RWPE1 (cell line): Measurements from ENCODE around the gene PRDM11.
A peak's percentile ranks its signal among the peaks of the same experiment; 100 is the strongest.
"Not testable (repeated sequence)": the region's sequence is repeated elsewhere in the genome, so short reads cannot be mapped to it uniquely, and the experiment has no call there.

Source experiments
- CTCF ChIA-PET: fragments of 350-600 bp; sonication (Branson Sonifier 250); formaldehyde crosslinking; extraction: SDS; loops from one replicate; lab custom pipeline; 2021; lab: Yijun Ruan, JAX
- POLR2A ChIA-PET: fragments of 400-600 bp; formaldehyde crosslinking; extraction: SDS; loops from one replicate; lab custom pipeline; 2020; ENCODE audit warnings: antibody characterized with exemption; ENCODE audit not compliant: low non-redundant PET; lab: Yijun Ruan, JAX
- DNase-seq: peaks from one replicate; pipeline ENCODE4 v3.0.0; 2012; ENCODE audit warnings: low spot score
- H3K27ac ChIP-seq: fragments of 450-650 bp; 2 replicates; pipeline ENCODE4 v1.5.1; 2017
- TF ChIP-seq, protein P1 (sequence below): fragments of 450-650 bp; conservative IDR thresholded peaks from 2 replicates; pipeline ENCODE4 v1.5.1; 2017; ENCODE audit warnings: low read depth, mild to moderate bottlenecking

The PRDM11 gene

DNA sequence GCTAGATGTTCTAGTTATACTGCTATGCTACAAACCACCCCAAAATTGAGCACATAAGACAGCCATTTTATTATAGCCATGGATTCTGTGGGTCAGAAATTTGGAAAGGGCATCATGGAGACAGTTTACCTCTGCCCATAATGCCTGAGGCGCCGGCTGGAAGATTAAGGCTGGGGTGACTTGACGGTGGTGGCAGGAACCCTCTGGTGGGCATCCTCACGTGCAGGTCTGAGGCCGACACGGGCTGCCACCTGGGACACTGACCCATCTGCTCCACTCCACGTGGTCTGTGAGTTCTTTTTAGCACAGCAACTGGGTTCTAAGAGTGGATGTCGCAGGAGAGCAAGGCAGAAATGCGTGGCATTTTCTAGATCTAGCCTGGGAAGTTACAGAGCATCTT, 40.0 kb upstream of the PRDM11 start:
- CTCF ChIA-PET = interaction anchor here (0.5 to 12.7 kb wide), 5 partner anchors 151 to 1303 kb away, joined by 3 to 407 read pairs (median 5); no protein-coding TSS in a partner anchor
- no peak for DNase-seq

DNA sequence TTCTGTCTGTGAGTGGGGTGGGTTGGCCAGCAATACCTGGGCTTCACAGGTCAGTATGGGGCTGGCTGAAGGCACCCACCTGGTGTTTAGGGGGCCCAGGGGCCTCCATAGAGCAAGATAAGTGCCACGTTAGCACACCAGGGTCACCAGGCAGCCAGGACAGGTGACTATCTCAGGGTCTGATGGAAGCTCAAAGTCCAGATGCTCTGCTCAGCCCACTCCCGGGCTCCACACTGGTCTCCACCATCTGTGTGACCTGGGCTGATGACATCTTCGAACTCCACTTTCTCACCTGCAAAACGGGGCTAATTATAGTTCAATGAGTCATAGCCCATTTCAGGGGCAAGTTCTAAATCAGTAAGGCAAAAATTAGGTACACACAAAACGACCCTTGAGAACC, 39.4 kb upstream of the PRDM11 start:
- CTCF ChIA-PET = interaction anchor here (12.7 kb wide), 1 partner anchor 175 kb away, joined by 407 read pairs; no protein-coding TSS in a partner anchor
- TF ChIP-seq, protein P1, sequence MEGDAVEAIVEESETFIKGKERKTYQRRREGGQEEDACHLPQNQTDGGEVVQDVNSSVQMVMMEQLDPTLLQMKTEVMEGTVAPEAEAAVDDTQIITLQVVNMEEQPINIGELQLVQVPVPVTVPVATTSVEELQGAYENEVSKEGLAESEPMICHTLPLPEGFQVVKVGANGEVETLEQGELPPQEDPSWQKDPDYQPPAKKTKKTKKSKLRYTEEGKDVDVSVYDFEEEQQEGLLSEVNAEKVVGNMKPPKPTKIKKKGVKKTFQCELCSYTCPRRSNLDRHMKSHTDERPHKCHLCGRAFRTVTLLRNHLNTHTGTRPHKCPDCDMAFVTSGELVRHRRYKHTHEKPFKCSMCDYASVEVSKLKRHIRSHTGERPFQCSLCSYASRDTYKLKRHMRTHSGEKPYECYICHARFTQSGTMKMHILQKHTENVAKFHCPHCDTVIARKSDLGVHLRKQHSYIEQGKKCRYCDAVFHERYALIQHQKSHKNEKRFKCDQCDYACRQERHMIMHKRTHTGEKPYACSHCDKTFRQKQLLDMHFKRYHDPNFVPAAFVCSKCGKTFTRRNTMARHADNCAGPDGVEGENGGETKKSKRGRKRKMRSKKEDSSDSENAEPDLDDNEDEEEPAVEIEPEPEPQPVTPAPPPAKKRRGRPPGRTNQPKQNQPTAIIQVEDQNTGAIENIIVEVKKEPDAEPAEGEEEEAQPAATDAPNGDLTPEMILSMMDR = no peak
- no peak overlapping the region for H3K27ac ChIP-seq
- POLR2A ChIA-PET = no interaction called here
- no peak for DNase-seq

More for the DNA sequence above, 40.0 kb upstream of the PRDM11 start:
- POLR2A ChIA-PET = no interaction called here
- no peak overlapping the region for H3K27ac ChIP-seq
- TF ChIP-seq, protein P1 = no peak

DNA sequence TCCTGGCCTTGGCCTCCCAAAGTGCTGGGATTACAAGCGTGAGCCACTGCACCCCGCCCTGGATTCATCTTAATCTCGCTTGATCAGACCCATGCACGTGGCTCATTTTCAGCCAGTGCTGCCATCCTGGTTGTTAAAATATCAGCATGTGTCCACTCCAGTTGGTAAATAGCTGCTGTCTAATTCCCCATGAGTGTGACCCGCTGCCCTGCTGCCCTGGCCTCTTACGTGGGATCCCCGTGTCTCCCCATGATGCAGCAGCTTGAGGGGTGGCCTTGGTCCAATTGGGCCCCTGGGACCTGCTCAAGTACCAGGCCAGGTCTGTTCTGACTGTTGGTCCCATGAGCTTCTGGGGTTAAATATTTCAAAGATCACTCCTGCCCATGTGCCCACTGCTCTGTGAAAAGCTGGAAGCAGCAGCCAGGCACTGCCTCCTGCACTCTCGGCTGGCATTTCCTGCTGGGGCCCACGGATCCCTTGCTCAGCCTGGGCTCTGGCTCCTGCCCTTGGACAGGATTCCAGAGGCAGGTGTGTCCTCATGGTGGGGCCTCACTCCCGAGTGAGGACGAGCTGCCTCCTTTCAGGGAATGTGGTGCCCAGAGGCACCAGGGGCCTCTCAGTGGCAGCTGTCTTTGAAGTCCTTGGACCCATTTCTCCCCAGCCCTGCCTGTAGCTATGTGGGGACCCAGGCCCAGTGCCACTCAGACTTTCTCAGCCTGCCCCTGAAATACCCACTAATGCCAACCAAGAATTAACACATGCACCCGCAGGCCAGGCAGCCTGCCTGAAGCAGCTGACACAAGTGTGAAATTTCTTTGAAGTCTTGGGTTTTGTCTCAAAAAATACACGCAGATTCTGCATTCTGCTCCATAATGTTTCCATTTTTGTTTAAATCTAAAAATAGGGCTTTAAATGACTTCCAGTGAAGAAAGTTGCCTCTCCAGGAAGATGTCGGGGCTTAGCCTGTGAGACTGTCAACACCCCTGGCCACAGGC, 38.1 kb upstream of the PRDM11 start:
- peak overlapping the region; percentile 17; the same call in 1 of the 2 replicates for H3K27ac ChIP-seq
- TF ChIP-seq, protein P1 = no peak
- no peak for DNase-seq
- POLR2A ChIA-PET = no interaction called here
- CTCF ChIA-PET = interaction anchor here (0.5 to 12.7 kb wide), 6 partner anchors 125 to 663 kb away, joined by 3 to 407 read pairs (median 3); no protein-coding TSS in a partner anchor

DNA sequence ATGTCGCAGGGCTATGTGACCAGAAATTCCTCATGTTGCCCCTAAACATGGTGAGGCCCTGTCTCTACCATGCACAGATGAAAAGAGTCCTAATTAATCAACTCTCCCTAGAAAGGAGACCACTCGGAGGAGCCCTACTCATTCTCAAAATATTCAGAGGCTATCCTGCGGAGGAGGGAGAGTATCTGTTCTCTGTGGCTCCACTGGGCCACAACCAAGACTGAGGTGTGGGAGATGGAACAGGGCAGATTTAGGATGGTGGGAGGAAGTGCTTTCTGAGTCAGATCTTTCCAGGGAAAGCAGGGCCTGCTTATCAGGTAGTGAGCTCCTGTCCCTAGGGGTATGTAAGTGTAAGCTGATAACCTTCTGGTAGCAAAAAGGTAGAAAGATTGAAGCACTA, 37.0 kb upstream of the PRDM11 start:
- no peak overlapping the region for H3K27ac ChIP-seq
- ChIA-PET CTCF (interaction anchor here (1.5 to 2.8 kb wide), 3 partner anchors 33 to 185 kb away, joined by 5 to 10 read pairs (median 8); no protein-coding TSS in a partner anchor), POLR2A (no interaction called here)
- no peak for DNase-seq
- TF ChIP-seq, protein P1 = no peak

DNA sequence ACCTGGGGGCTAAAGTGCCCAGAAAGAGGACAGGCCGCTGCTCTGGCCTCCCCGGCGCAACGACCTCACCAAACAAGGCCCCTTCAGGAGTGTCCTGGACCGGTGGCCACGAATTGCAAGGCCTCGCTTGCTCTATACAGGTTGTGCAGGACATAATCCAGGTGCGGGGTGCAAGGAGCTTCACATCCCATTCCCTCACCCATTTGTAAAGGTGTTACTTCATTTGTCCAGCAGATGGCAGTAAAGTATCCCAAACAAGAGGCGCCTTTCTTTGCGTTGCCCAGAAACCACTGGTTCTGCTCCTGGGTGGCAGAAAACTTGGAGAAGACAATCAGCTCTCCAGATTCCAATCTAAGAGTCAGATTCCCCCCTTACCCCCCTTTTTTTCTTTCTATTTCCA, 35.9 kb upstream of the PRDM11 start:
- POLR2A ChIA-PET = no interaction called here
- DNase-seq = peak; percentile 62
- CTCF ChIA-PET = interaction anchor here (0.6 to 2.8 kb wide), 38 partner anchors 10 to 729 kb away, joined by 3 to 18 read pairs (median 4); partner anchors contain the start of gene SYT13
- H3K27ac ChIP-seq = no peak overlapping the region
- TF ChIP-seq, protein P1 = peak; percentile 69

DNA sequence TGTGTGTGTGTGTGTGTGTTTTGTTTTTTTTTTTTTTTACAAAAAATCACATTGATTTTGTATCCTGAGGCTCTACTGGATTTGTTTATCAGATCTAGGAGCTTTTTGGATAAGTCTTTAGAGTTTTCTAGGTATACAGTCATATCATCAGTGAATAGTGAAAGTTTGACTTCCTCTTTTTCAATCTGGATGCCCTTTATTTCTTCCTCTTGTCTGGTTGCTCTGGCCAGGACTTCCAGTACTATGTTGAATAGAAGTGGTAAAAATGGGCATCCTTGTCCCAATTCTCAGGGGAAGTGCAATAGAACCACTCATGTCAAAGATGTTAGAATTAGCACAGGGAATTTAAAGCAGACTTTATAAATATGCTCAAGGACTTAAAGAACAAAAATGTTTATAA, 32.6 kb upstream of the PRDM11 start:
- no peak for DNase-seq
- CTCF ChIA-PET = no interaction called here

DNA sequence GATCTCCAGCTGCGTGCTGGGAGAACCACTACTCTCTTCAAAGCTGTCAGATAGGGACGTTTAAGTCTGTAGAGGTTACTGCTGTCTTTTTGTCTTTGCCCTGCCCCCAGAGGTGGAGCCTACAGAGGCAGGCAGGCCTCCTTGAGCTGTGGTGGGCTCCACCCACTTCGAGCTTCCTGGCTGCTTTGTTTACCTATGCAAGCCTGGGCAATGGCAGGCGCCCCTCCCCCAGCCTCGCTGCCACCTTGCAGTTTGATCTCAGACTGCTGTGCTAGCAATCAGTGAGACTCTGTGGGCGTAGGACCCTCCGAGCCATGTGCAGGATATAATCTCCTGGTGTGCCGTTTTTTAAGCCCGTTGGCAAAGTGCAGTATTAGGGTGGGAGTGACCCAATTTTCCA, 18.6 kb upstream of the PRDM11 start:
- peak overlapping the region; percentile 30; the same call in 1 of the 2 replicates for H3K27ac ChIP-seq
- CTCF ChIA-PET, POLR2A ChIA-PET, DNase-seq: not testable (repeated sequence)

More for the DNA sequence above, 32.6 kb upstream of the PRDM11 start:
- TF ChIP-seq, protein P1 = no peak
- H3K27ac ChIP-seq = no peak overlapping the region
- POLR2A ChIA-PET = no interaction called here
